ENCODE results near the gene GPD2. TPM values are rescaled to one million over a fixed set of nuclear protein-coding genes. Genes with fewer than 3 reads are reported as not detected.

GPD2 gene
- total RNA-seq, 1 donor, result 59.7 TPM

DNA sequence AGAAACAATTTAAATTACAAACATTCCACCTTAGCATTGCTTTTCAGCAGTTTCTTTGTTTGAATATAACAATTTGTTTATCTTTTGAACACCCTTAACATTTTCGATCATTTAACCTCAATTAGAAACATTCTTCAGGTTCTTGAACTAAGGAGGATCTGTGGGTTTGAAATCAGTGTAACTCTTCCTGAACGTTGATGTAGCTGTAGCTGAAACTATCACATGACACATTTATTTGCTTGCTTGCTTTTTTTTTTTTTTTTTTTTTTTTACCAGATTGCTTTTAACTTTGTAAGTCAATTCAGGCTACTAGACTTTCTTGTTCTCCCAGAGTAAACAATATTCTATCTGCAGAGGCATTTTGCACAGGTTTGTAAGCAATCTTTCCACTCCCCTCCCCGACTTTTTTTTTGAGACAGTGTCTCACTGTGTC, 47.6 kb downstream of the GPD2 start:
- peaks cover 18% of the 10 kb centered on the region for H3K4me1 ChIP-seq (ENCODE audit: insufficient read depth, low read length)
- no peaks in the 10 kb centered on the region for H3K9me3 ChIP-seq (ENCODE audit: low read depth, low read length)
- no peak overlapping the region for H3K4me3 ChIP-seq (ENCODE audit: insufficient read depth, low read length)
- peaks cover 39% of the 10 kb centered on the region for H3K79me2 ChIP-seq (ENCODE audit: insufficient read depth, low read length)
- TF ChIP-seq, protein P1, sequence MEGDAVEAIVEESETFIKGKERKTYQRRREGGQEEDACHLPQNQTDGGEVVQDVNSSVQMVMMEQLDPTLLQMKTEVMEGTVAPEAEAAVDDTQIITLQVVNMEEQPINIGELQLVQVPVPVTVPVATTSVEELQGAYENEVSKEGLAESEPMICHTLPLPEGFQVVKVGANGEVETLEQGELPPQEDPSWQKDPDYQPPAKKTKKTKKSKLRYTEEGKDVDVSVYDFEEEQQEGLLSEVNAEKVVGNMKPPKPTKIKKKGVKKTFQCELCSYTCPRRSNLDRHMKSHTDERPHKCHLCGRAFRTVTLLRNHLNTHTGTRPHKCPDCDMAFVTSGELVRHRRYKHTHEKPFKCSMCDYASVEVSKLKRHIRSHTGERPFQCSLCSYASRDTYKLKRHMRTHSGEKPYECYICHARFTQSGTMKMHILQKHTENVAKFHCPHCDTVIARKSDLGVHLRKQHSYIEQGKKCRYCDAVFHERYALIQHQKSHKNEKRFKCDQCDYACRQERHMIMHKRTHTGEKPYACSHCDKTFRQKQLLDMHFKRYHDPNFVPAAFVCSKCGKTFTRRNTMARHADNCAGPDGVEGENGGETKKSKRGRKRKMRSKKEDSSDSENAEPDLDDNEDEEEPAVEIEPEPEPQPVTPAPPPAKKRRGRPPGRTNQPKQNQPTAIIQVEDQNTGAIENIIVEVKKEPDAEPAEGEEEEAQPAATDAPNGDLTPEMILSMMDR (IDR thresholded peaks at IDR 0.05; ENCODE audit: extremely low read depth, low read depth, low read length), result no peak
- H3K27me3 ChIP-seq (ENCODE audit: insufficient read depth, low read length), result no peaks in the 10 kb centered on the region
- no peak for DNase-seq (ENCODE audit: insufficient read length, low spot score, missing footprints)
- H2AFZ ChIP-seq (ENCODE audit: low read length), result no peak overlapping the region
- H3K4me2 ChIP-seq (ENCODE audit: insufficient read depth, low read length), result peak overlapping the region; percentile 10
- H4K20me1 ChIP-seq (ENCODE audit: insufficient read depth, low read length), result no peaks in the 10 kb centered on the region
- peak overlapping the region; percentile 46 for H3K27ac ChIP-seq (ENCODE audit: low read depth, low read length)
- H3K36me3 ChIP-seq (ENCODE audit: insufficient read depth, low read length), result no peaks in the 10 kb centered on the region

DNA sequence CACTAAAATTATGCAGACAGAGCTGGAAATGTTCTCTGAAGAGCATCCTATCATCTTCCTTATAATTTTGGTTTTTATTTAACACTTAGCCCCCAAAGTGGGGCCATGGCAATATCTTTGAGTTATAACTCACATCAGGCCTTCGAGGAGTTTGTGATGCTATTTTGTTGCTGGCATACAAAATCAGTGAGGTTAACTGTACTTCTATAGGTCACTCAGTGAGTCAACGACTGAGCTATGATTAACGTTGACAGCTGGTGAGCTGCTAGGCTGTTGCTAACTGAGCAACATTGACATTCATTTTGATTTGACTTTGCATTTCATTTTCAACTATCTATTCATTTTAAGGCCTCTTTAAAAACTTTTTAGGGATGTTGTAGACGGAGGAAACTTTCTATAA, 50.0 kb downstream of the GPD2 start:
- Histone ChIP-seq H4K20me1 (ENCODE audit: insufficient read depth, low read length) (no peaks in the 10 kb centered on the region), H3K36me3 (ENCODE audit: insufficient read depth, low read length) (no peaks in the 10 kb centered on the region), H3K4me1 (ENCODE audit: insufficient read depth, low read length) (peaks cover 18% of the 10 kb centered on the region), H3K27me3 (ENCODE audit: insufficient read depth, low read length) (no peaks in the 10 kb centered on the region), H2AFZ (ENCODE audit: low read length) (no peak overlapping the region), H3K27ac (ENCODE audit: low read depth, low read length) (peak overlapping the region; percentile 17), H3K4me3 (ENCODE audit: insufficient read depth, low read length) (no peak overlapping the region), H3K4me2 (ENCODE audit: insufficient read depth, low read length) (no peak overlapping the region), H3K79me2 (ENCODE audit: insufficient read depth, low read length) (peaks cover 42% of the 10 kb centered on the region), H3K9me3 (ENCODE audit: low read depth, low read length) (no peaks in the 10 kb centered on the region)
- TF ChIP-seq, protein P1 (IDR thresholded peaks at IDR 0.05; ENCODE audit: extremely low read depth, low read depth, low read length), result no peak
- peak; percentile 35 for DNase-seq (ENCODE audit: insufficient read length, low spot score, missing footprints)

DNA sequence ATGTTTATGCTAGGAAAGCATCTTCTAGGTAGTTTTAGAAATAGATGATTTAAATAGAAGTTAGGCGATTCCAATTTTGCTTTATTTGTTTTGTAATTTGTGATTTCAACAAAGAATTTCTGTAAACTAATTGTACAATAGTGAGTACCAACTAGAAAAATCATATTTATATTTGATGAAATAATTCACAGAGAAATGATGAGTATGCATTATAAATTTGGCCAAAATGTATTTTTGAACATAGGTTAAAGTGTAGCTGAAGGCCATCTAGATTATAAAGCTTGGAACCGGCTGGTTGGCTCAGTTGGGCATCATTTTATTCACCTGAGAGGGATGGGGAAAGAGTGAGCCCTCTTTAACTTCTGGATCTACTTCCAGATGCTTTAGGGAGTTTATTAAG, 50.4 kb downstream of the GPD2 start:
- no peak overlapping the region for H3K4me3 ChIP-seq (ENCODE audit: insufficient read depth, low read length)
- no peaks in the 10 kb centered on the region for H4K20me1 ChIP-seq (ENCODE audit: insufficient read depth, low read length)
- H3K9me3 ChIP-seq (ENCODE audit: low read depth, low read length), result no peaks in the 10 kb centered on the region
- H3K27me3 ChIP-seq (ENCODE audit: insufficient read depth, low read length), result no peaks in the 10 kb centered on the region
- TF ChIP-seq, protein P1 (IDR thresholded peaks at IDR 0.05; ENCODE audit: extremely low read depth, low read depth, low read length), result no peak
- H3K4me1 ChIP-seq (ENCODE audit: insufficient read depth, low read length), result peaks cover 18% of the 10 kb centered on the region
- no peak overlapping the region for H3K4me2 ChIP-seq (ENCODE audit: insufficient read depth, low read length)
- H3K36me3 ChIP-seq (ENCODE audit: insufficient read depth, low read length), result no peaks in the 10 kb centered on the region
- no peak overlapping the region for H2AFZ ChIP-seq (ENCODE audit: low read length)
- DNase-seq (ENCODE audit: insufficient read length, low spot score, missing footprints), result no peak
- H3K27ac ChIP-seq (ENCODE audit: low read depth, low read length), result no peak overlapping the region
- H3K79me2 ChIP-seq (ENCODE audit: insufficient read depth, low read length), result peaks cover 47% of the 10 kb centered on the region

- Histone ChIP-seq H3K4me3 (ENCODE audit: insufficient read depth, low read length) (no peak overlapping the region), H3K4me1 (ENCODE audit: insufficient read depth, low read length) (peaks cover 8% of the 10 kb centered on the region), H2AFZ (ENCODE audit: low read length) (no peak overlapping the region), H3K4me2 (ENCODE audit: insufficient read depth, low read length) (no peak overlapping the region), H3K9me3 (ENCODE audit: low read depth, low read length) (no peaks in the 10 kb centered on the region), H3K27me3 (ENCODE audit: insufficient read depth, low read length) (no peaks in the 10 kb centered on the region), H3K36me3 (ENCODE audit: insufficient read depth, low read length) (no peaks in the 10 kb centered on the region), H4K20me1 (ENCODE audit: insufficient read depth, low read length) (no peaks in the 10 kb centered on the region), H3K79me2 (ENCODE audit: insufficient read depth, low read length) (peaks cover 56% of the 10 kb centered on the region), H3K27ac (ENCODE audit: low read depth, low read length) (no peak overlapping the region)
- DNase-seq (ENCODE audit: insufficient read length, low spot score, missing footprints), result no peak
- TF ChIP-seq, protein P1 (IDR thresholded peaks at IDR 0.05; ENCODE audit: extremely low read depth, low read depth, low read length), result no peak
Measured at GRCh38 chr2:156489195-156489594, 53.0 kb downstream of the GPD2 start.

All from osteoblast (primary cell).